Mucosa of descending colon (tissue), 3 donors: Measurements from ENCODE around the gene TNNT2. TPM values are rescaled to one million over a fixed set of nuclear protein-coding genes. Genes with fewer than 3 reads are reported as not detected.

Source experiments
- ATAC-seq: fragments of 200-7000 bp; cut with Tn5 transposase; one replicate; pipeline ENCODE4 v1.9.1; 2020; ENCODE audit warnings: mild to moderate bottlenecking, moderate library complexity
- DNase-seq, 3 donors: peaks; one replicate each; pipeline ENCODE4 v3.0.0-alpha.2; 2020
- H3K36me3 ChIP-seq: fragments of 200-600 bp; one replicate; pipeline ENCODE4 v1.8.0; 2021; ENCODE audit warnings: low read depth, mild to moderate bottlenecking
- H3K4me1 ChIP-seq: fragments of 200-600 bp; one replicate; pipeline ENCODE4 v1.8.0; 2021; ENCODE audit warnings: low read depth, mild to moderate bottlenecking
- H3K4me3 ChIP-seq: fragments of 200-600 bp; one replicate; pipeline ENCODE4 v1.8.0; 2021; ENCODE audit warnings: mild to moderate bottlenecking
- H3K9me3 ChIP-seq: fragments of 200-600 bp; one replicate; pipeline ENCODE4 v1.8.0; 2021; ENCODE audit warnings: mild to moderate bottlenecking
- intact Hi-C, 2 donors: fragments of 100-400 bp; cut with DNase I in 1 of 2; cut with micrococcal nuclease in 1 of 2; formaldehyde crosslinking; loops; one replicate each; pipeline versions ENCODE4 v1.11.0 to v1.11.1; 2022; cut with DNase I, micrococcal nuclease
- total RNA-seq, 3 donors: library from RNA; stranded (reverse); fragmentation: NEBNext Ultra II Directional in 2 of 3; extraction: Animal tissue kit (Norgen Biotek cat#: 25700) in 2 of 3; gene quantifications; one replicate each; pipeline versions ENCODE4 v1.2.1 to v1.2.4, GENCODE V29; 2021 to 2023
- TF ChIP-seq, protein P1 (sequence below): fragments of 200-600 bp; IDR thresholded peaks from one replicate; pipeline ENCODE4 v1.8.0; 2022; ENCODE audit warnings: antibody characterized with exemption, mild to moderate bottlenecking
- donor health status: DM: no; HTN: no; CAD: no; lungs with moderate emphysema.
- donor health status: DM: no; HTN: no; CAD: no.
- donor health status: DM: no; HTN: yes; CAD: no.

Gene TNNT2
- total RNA-seq, 3 donors from 2014 or later, result 0.28 to 4.0 (median 2.0) TPM

DNA sequence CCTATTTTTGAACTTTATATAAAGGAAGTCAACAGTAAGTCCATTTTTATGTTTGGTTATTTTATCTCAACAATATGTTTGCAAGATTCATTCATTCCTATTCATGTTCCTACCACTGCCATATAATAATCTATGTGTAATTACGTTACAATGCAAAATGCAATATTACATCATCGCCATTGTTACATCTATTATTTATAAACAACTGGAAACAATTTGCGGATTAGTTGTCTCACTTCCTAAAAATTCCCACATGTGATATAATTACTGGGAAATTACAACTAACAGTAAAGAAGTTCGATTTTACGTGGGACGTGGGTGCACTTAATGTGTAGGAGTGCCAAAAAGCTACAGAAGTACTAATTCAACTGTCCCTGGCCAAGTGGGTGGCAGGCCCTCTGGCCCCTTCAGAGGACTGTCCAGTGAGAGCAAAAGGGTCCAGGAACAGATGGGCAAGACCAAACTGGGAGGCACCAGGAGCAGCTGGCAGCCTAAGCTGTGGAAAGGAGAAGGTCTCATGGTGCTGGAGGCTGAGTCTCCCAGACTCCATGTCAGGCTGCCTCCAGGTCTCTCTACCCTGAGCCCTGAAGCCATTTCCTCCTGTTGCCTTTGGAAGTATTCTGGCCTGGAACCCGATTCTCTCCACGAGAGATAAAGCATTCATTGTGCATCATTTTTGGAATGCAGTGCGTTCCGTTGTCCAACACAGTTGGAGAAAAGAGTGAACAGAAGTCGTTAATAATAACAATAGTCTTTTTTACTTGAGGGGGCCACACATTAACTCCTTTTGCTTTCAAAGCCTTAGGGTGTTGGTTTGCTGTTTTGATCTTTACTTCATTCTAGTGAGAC lies 42.9 kb downstream of the TNNT2 start:
- TF ChIP-seq, protein P1, sequence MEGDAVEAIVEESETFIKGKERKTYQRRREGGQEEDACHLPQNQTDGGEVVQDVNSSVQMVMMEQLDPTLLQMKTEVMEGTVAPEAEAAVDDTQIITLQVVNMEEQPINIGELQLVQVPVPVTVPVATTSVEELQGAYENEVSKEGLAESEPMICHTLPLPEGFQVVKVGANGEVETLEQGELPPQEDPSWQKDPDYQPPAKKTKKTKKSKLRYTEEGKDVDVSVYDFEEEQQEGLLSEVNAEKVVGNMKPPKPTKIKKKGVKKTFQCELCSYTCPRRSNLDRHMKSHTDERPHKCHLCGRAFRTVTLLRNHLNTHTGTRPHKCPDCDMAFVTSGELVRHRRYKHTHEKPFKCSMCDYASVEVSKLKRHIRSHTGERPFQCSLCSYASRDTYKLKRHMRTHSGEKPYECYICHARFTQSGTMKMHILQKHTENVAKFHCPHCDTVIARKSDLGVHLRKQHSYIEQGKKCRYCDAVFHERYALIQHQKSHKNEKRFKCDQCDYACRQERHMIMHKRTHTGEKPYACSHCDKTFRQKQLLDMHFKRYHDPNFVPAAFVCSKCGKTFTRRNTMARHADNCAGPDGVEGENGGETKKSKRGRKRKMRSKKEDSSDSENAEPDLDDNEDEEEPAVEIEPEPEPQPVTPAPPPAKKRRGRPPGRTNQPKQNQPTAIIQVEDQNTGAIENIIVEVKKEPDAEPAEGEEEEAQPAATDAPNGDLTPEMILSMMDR, result no peak
- Histone ChIP-seq H3K4me3 (no peak overlapping the region), H3K4me1 (no peaks in the 10 kb centered on the region), H3K36me3 (no peaks in the 10 kb centered on the region), H3K9me3 (no peaks in the 10 kb centered on the region)
- intact Hi-C loops, result no loop called here
- DNase-seq, result no peak
- no peak for ATAC-seq

DNA sequence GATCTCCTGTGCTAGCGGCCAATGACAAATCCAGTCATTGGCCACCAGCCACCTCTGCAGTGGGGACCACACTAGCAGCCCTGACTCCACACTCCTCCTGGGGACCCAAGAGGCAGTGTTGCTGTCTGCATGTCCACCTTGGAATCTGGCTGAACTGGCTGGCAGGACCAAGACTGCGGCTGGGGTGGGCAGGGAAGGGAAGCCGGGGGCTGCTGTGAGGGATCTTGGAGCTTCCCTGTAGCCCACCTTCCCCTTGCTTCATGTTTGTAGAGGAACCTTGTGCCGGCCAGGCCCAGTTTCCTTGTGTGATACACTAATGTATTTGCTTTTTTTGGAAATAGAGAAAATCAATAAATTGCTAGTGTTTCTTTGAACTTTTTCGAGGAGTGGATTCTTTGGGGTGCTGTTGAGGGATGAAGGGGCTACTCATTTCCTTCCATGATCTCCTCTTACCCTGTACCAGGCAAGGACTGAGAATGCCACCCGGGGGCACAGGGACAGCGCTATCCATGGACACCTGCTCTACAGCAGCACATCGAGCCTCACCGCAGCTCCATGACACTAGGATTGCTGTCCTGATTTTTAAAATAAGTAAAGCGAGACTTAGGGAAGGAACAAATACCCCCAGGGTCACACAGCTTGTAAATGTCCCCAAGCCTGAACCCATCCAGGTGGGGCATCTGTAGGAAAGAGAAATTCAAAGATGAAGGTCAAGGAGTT lies 44.7 kb downstream of the TNNT2 start:
- intact Hi-C loops, result no loop called here
- Histone ChIP-seq H3K4me3 (no peak overlapping the region), H3K9me3 (no peaks in the 10 kb centered on the region), H3K36me3 (no peaks in the 10 kb centered on the region), H3K4me1 (no peaks in the 10 kb centered on the region)
- no peak for ATAC-seq
- TF ChIP-seq, protein P1, result no peak
- DNase-seq, result no peak

DNA sequence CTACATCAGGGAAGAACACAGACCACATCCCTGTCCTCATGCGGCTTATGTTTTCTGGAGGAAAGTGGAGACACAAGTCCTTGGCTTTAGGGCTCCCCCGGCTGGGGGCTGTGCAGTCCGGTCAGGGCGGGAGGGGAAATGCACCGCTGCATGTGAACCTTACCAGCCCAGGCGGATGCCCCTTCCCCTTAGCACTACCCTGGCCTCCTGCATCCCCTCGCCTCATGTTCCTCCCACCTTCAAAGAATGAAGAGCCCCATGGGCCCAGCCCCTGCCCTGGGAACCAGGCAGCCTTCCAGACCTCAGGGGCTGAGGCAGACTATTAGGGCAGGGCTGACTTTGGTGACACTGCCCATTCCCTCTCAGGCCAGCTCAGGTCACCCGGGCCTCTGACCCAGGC lies 45.5 kb downstream of the TNNT2 start:
- TF ChIP-seq, protein P1, result no peak
- ATAC-seq (no peak), DNase-seq (no peak)
- Histone ChIP-seq H3K36me3 (no peaks in the 10 kb centered on the region), H3K4me1 (no peaks in the 10 kb centered on the region), H3K4me3 (no peak overlapping the region), H3K9me3 (no peaks in the 10 kb centered on the region)
- intact Hi-C loops, result no loop called here

DNA sequence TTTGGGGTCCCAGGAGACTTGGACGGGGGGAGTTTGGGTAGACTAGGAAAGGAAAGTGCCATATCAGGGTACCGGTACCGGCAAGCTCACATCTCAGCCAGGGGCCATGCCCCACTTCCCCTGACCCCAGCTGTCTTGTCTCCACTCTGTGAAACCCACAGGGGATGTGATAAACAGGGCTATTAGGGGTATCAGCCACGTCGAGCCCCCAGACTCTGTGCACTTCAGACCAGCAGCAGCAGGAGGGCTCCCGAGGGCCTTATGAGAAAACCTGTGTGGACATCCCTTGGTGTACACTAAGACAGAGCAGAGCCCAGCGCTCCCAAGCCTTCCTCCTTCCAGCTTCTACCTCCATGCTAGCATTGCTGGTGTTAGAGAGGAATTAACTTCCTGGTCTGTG lies 46.3 kb downstream of the TNNT2 start:
- intact Hi-C loops, result no loop called here
- TF ChIP-seq, protein P1, result no peak
- Histone ChIP-seq H3K9me3 (no peaks in the 10 kb centered on the region), H3K36me3 (no peaks in the 10 kb centered on the region), H3K4me3 (no peak overlapping the region), H3K4me1 (no peaks in the 10 kb centered on the region)
- no peak for ATAC-seq
- no peak for DNase-seq

DNA sequence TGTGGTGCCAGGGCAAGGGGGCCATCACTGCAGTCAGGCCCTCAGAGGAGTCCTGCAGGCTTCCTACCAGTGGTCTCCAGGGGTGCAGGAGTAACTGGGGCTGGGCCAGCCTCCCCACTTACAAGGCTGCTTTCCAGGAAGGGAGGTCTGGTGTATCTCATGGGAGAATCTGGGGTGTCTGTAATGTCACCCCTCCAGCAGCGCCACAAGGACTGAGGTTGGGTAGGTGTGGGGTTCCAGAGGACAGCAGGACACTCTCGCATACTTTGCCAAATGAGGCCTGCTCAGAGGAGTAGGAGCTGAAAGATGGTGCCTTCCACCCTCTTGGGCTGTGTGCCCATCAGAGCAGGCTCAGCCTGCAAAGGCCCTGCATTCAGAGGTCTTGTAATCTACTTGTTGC lies 46.9 kb downstream of the TNNT2 start:
- intact Hi-C loops, result no loop called here
- no peak for ATAC-seq
- no peak overlapping the region for H3K4me3 ChIP-seq
- H3K9me3 ChIP-seq, result no peaks in the 10 kb centered on the region
- DNase-seq, result no peak
- no peaks in the 10 kb centered on the region for H3K4me1 ChIP-seq
- TF ChIP-seq, protein P1, result no peak
- H3K36me3 ChIP-seq, result no peaks in the 10 kb centered on the region
